Sigmoid colon (tissue), 7 donors: ENCODE data around the gene RYR3. TPM values are rescaled to one million over a fixed set of nuclear protein-coding genes. Genes with fewer than 3 reads are reported as not detected.

Source experiments
- DNase-seq: peaks from one replicate; pipeline ENCODE4 v3.0.0-alpha.2; 2019
- H3K27ac ChIP-seq, 4 donors: fragments of 200-600 bp; sonication (generic); one replicate each; pipeline ENCODE4 v1.5.1; 2016 to 2019; ENCODE audit warnings: mild to moderate bottlenecking in 1 of 4
- H3K27me3 ChIP-seq, 3 donors: fragments of 200-600 bp; sonication (generic); one replicate each; pipeline ENCODE4 v1.5.1; 2019; ENCODE audit warnings: mild to moderate bottlenecking in 1 of 3
- H3K36me3 ChIP-seq, 4 donors: fragments of 200-600 bp; sonication (generic); one replicate each; pipeline ENCODE4 v1.5.1; 2016 to 2019
- H3K4me1 ChIP-seq, 4 donors: fragments of 200-600 bp; sonication (generic); one replicate each; pipeline ENCODE4 v1.5.1; 2017 to 2019
- H3K4me3 ChIP-seq, 4 donors: fragments of 200-600 bp; sonication (generic); one replicate each; pipeline ENCODE4 v1.5.1; 2017 to 2019; ENCODE audit warnings: mild to moderate bottlenecking in 2 of 4, moderate library complexity in 1 of 4
- H3K9me3 ChIP-seq, 4 donors: fragments of 200-600 bp in 3 of 4; sonication (generic) in 3 of 4; one replicate each; pipeline versions ENCODE4 v1.5.1 to v1.6.1; 2013 to 2019
- EP300 ChIP-seq, 4 donors: sonication (generic); formaldehyde crosslinking; IDR thresholded peaks; one replicate each; pipeline ENCODE4 v1.6.1; 2017; ENCODE audit warnings: antibody characterized with exemption in 4 of 4
- POLR2A ChIP-seq, 2 donors: fragments of 450-650 bp; IDR thresholded peaks; one replicate each; pipeline ENCODE4 v1.6.1; 2016; ENCODE audit warnings: antibody characterized with exemption in 2 of 2, mild to moderate bottlenecking in 2 of 2, moderate library complexity in 2 of 2
- POLR2AphosphoS5 ChIP-seq, 4 donors: sonication (generic); formaldehyde crosslinking; IDR thresholded peaks; one replicate each; pipeline ENCODE4 v1.6.1; 2017; ENCODE audit warnings: antibody characterized with exemption in 4 of 4
- WGBS, 2 donors: extraction: QIAGEN DNeasy Blood & Tissue Kit; methylation state at CpG; one replicate each; pipeline ENCODE4 v1.1.7; 2013; 5-methylcytosine and 5-hydroxymethylcytosine counted together
- intact Hi-C: fragments of 100-400 bp; cut with DNase I; formaldehyde crosslinking; loops from one replicate; pipeline ENCODE4 v1.15.1; 2023
- polyA plus RNA-seq, 3 donors: library from polyadenylated mRNA; stranded (reverse); fragments of 200-250 nt; gene quantifications; one replicate each; pipeline ENCODE4 v1.2.3, GENCODE V29; 2013
- total RNA-seq, 4 donors: library from RNA; depleted of rRNA; stranded (reverse); fragments of >200 nt; gene quantifications; one replicate each; pipeline ENCODE4 v1.1.0, GENCODE V29; 2016
- TF ChIP-seq, protein P1 (sequence below), 4 experiments: fragments of 450-650 bp in 3 of 4; fragments of 200-600 bp in 1 of 4; IDR thresholded peaks; one replicate each; pipeline ENCODE4 v1.5.1; 2016 to 2019; ENCODE audit warnings: antibody characterized with exemption in 4 of 4, mild to moderate bottlenecking in 3 of 4, moderate library complexity in 2 of 4
- donor health status: healthy with polysubstance abuse.
- donor health status: Bipolar disorder and iron deficiency.
- donor health status: healthy.

Gene RYR3
- total and polyA plus RNA-seq, 7 donors: 0.38 to 29.1 (median 10.5) TPM; not detected in 1

GRCh38 chr15:33848011-33848410 lies 537.2 kb downstream of the RYR3 start:
- no peaks in the 10 kb centered on the region for H3K36me3 ChIP-seq
- H3K4me3 ChIP-seq: no peak overlapping the region
- no peaks in the 10 kb centered on the region for H3K27me3 ChIP-seq
- no peak for TF ChIP-seq EP300 (IDR thresholded peaks at IDR 0.05)
- TF ChIP-seq, protein P1, sequence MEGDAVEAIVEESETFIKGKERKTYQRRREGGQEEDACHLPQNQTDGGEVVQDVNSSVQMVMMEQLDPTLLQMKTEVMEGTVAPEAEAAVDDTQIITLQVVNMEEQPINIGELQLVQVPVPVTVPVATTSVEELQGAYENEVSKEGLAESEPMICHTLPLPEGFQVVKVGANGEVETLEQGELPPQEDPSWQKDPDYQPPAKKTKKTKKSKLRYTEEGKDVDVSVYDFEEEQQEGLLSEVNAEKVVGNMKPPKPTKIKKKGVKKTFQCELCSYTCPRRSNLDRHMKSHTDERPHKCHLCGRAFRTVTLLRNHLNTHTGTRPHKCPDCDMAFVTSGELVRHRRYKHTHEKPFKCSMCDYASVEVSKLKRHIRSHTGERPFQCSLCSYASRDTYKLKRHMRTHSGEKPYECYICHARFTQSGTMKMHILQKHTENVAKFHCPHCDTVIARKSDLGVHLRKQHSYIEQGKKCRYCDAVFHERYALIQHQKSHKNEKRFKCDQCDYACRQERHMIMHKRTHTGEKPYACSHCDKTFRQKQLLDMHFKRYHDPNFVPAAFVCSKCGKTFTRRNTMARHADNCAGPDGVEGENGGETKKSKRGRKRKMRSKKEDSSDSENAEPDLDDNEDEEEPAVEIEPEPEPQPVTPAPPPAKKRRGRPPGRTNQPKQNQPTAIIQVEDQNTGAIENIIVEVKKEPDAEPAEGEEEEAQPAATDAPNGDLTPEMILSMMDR (IDR thresholded peaks at IDR 0.05): no peak
- no peak for TF ChIP-seq POLR2AphosphoS5 (IDR thresholded peaks at IDR 0.05)
- TF ChIP-seq POLR2A (IDR thresholded peaks at IDR 0.05): no peak
- H3K4me1 ChIP-seq: peaks cover 0 to 18% (median 8%) of the 10 kb centered on the region in 4 donors
- H3K27ac ChIP-seq: no peak overlapping the region
- intact Hi-C loops: no loop called here
- WGBS, 2 donors: 92 to 93% methylated on average over 3 of the region's 3 CpGs
- no peaks in the 10 kb centered on the region for H3K9me3 ChIP-seq
- no peak for DNase-seq

DNA sequence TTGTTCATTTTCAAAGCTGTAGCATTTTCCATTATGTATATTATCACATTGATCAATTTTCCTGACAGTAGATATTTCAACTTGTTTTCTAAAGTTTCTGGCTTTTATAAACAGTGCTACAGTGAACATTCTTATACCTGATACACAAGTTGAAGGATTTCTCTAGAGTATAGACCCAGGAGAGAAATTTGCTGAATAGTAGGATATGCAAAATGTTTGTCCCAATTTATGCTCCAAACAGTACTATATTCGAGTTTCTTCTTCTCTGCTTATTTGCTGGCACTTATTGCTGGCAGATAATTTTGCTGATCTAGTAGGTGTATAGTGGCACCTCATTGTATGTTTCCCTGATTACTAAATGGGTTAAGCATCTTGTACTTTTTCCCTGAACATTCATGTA lies 540.3 kb downstream of the RYR3 start:
- Histone ChIP-seq H3K27me3 (no peaks in the 10 kb centered on the region), H3K4me3 (no peak overlapping the region), H3K27ac (no peak overlapping the region), H3K9me3 (no peaks in the 10 kb centered on the region), H3K36me3 (peaks cover 0 to 15% (median 4%) of the 10 kb centered on the region in 4 donors), H3K4me1 (peaks cover 0 to 14% (median 7%) of the 10 kb centered on the region in 4 donors)
- intact Hi-C loops: no loop called here
- TF ChIP-seq, protein P1 (IDR thresholded peaks at IDR 0.05): no peak
- TF ChIP-seq EP300 (IDR thresholded peaks at IDR 0.05) (no peak), POLR2AphosphoS5 (IDR thresholded peaks at IDR 0.05) (no peak), POLR2A (IDR thresholded peaks at IDR 0.05) (no peak)
- 73 to 87% methylated on average over 1 of the region's 1 CpG for WGBS, 2 donors
- DNase-seq: no peak

DNA sequence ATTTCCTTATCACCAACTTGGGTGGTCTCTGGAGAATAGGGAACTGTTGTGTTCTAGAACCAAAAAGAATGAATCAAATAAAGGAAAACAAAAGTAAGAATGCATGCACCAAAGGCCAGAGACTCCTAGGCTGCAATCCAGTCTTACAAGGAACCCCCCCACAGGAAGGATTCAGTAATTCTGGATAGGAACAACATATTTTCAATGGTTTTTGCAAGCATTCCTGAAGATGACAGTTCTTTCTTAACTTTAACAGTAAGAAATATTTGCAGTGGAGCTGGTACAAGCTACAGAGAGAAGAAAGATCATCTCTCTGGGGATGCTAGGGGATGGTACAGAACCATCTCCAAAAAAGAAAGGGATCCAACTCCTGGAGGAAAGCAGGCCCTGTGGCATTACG lies 541.3 kb downstream of the RYR3 start:
- Histone ChIP-seq H3K27me3 (no peaks in the 10 kb centered on the region), H3K36me3 (peaks cover 0 to 25% (median 4%) of the 10 kb centered on the region in 4 donors), H3K27ac (no peak overlapping the region), H3K9me3 (no peaks in the 10 kb centered on the region), H3K4me1 (peaks cover 0 to 4% (median 2%) of the 10 kb centered on the region in 4 donors), H3K4me3 (no peak overlapping the region)
- no peak for TF ChIP-seq POLR2A (IDR thresholded peaks at IDR 0.05)
- no peak for TF ChIP-seq POLR2AphosphoS5 (IDR thresholded peaks at IDR 0.05)
- TF ChIP-seq, protein P1 (IDR thresholded peaks at IDR 0.05): no peak
- TF ChIP-seq EP300 (IDR thresholded peaks at IDR 0.05): no peak
- WGBS, 2 donors: 34 to 78% methylated on average over 1 of the region's 1 CpG
- no peak for DNase-seq
- intact Hi-C loops: no loop called here

- Histone ChIP-seq H3K27ac (no peak overlapping the region), H3K27me3 (no peaks in the 10 kb centered on the region), H3K36me3 (peaks cover 0 to 29% (median 4%) of the 10 kb centered on the region in 4 donors), H3K4me1 (no peaks in the 10 kb centered on the region), H3K4me3 (no peak overlapping the region), H3K9me3 (no peaks in the 10 kb centered on the region)
- no peak for DNase-seq
- TF ChIP-seq POLR2AphosphoS5 (IDR thresholded peaks at IDR 0.05) (no peak), POLR2A (IDR thresholded peaks at IDR 0.05) (no peak), EP300 (IDR thresholded peaks at IDR 0.05) (no peak)
- TF ChIP-seq, protein P1 (IDR thresholded peaks at IDR 0.05): no peak
- intact Hi-C loops: no loop called here
- 26 to 75% methylated on average over 2 of the region's 2 CpGs for WGBS, 2 donors
Measured at GRCh38 chr15:33852570-33852969, 541.8 kb downstream of the RYR3 start.

GRCh38 chr15:33857726-33858125 lies 547.0 kb downstream of the RYR3 start:
- H3K27ac ChIP-seq: no peak overlapping the region
- peaks cover 0 to 63% (median 8%) of the 10 kb centered on the region in 4 donors for H3K36me3 ChIP-seq
- H3K4me1 ChIP-seq: no peaks in the 10 kb centered on the region
- DNase-seq: no peak
- intact Hi-C loops: no loop called here
- TF ChIP-seq POLR2AphosphoS5 (IDR thresholded peaks at IDR 0.05) (no peak), POLR2A (IDR thresholded peaks at IDR 0.05) (no peak), EP300 (IDR thresholded peaks at IDR 0.05) (no peak)
- TF ChIP-seq, protein P1 (IDR thresholded peaks at IDR 0.05): no peak
- H3K27me3 ChIP-seq: no peaks in the 10 kb centered on the region
- no peaks in the 10 kb centered on the region for H3K9me3 ChIP-seq
- 98% methylated on average over 13 of the region's 13 CpGs for WGBS, 2 donors
- H3K4me3 ChIP-seq: no peak overlapping the region
